Measurements from ENCODE around the gene ZNRF1. TPM values are rescaled to one million over a fixed set of nuclear protein-coding genes. Genes with fewer than 3 reads are reported as not detected.

The ZNRF1 gene
- total and polyA plus RNA-seq, 2 of the 8 experiments (the other 6 are each of a cell fraction or from before 2014, with no cell fraction given) = 33.5 to 52.9 TPM

GRCh38 chr16:75147968-75148310 lies 149.1 kb downstream of the ZNRF1 start:
- Histone ChIP-seq H3K14ac (ENCODE audit: insufficient read length) (no peak overlapping the region), H4K5ac (ENCODE audit: insufficient read length, low read depth, low read length) (no peak overlapping the region), H4K8ac (ENCODE audit: extremely low read depth, insufficient read depth, low read length) (no peak overlapping the region), H3K79me2 (ENCODE audit: control insufficient read depth in 1 of 2, insufficient read depth in 2 of 2, low read length in 2 of 2) (peaks cover 6 to 41% of the 10 kb centered on the region in 2 experiments), H2BK5ac (ENCODE audit: low read depth, low read length) (no peak overlapping the region), H3K4me2 (ENCODE audit: insufficient read depth in 1 of 2, low read depth in 2 of 2, low read length in 2 of 2) (peak overlapping the region; percentile 85 to 86; a peak in 1 of 4 replicates), H3K23ac (ENCODE audit: insufficient read length) (no peak overlapping the region), H3K4me3 (ENCODE audit: extremely low read depth in 1 of 4, insufficient read depth in 2 of 4, low read depth in 3 of 4, low read length in 4 of 4) (peak overlapping the region in 2 of 4 experiments; percentile 78 to 90; a peak in 4 of 8 replicates), H3K56ac (replicated peaks; ENCODE audit: insufficient read length, low read depth, low read length) (no peak overlapping the region), H3K4ac (replicated peaks; ENCODE audit: insufficient read length, low read depth, low read length) (no peak overlapping the region), H2BK120ac (replicated peaks; ENCODE audit: low read depth, low read length) (no peak overlapping the region), H3K9ac (replicated peaks in 1 of 4; ENCODE audit: extremely low read depth in 1 of 4, low read depth in 3 of 4, low read length in 3 of 4) (no peak overlapping the region), H2BK12ac (ENCODE audit: low read depth, low read length) (no peak overlapping the region), H4K91ac (replicated peaks; ENCODE audit: insufficient read length, low read length) (no peak overlapping the region), H3K79me1 (ENCODE audit: low read depth, low read length) (peaks cover 4% of the 10 kb centered on the region; the same call in 1 of the 2 replicates), H3K18ac (ENCODE audit: extremely low read depth, low read length) (no peak overlapping the region), H2AK5ac (ENCODE audit: low read depth, low read length) (no peak overlapping the region), H2BK15ac (ENCODE audit: low read length) (no peak overlapping the region), H3K23me2 (ENCODE audit: low read depth, low read length) (peaks cover 2% of the 10 kb centered on the region), H3K27ac (ENCODE audit: low read depth, low read length) (no peak overlapping the region), H2BK20ac (ENCODE audit: low read length) (no peak overlapping the region), H3K36me3 (ENCODE audit: control insufficient read depth in 2 of 4, insufficient read depth in 4 of 4, low read length in 3 of 4) (peaks cover 3 to 8% (median 4%) of the 10 kb centered on the region in 4 experiments; a peak in 6 of 8 replicates), H2AFZ (ENCODE audit: low read length) (no peak overlapping the region), H4K20me1 (replicated peaks in 1 of 2; ENCODE audit: control insufficient read depth in 1 of 2, insufficient read depth in 2 of 2, low read length in 2 of 2) (no peaks in the 10 kb centered on the region), H3K4me1 (replicated peaks in 1 of 4; ENCODE audit: control insufficient read depth in 3 of 4, insufficient read depth in 4 of 4, low read length in 3 of 4) (no peaks in the 10 kb centered on the region; a peak in 1 of 7 replicates), H3K27me3 (replicated peaks in 1 of 4; ENCODE audit: control insufficient read depth in 3 of 4, extremely low read depth in 1 of 4, insufficient read depth in 3 of 4, low read length in 3 of 4) (no peaks in the 10 kb centered on the region), H3K9me3 (ENCODE audit: insufficient read depth in 2 of 2, low read depth in 1 of 2, low read length in 1 of 2) (peaks cover 2 to 8% of the 10 kb centered on the region in 2 experiments; a peak in 1 of 4 replicates)
- POLR2A ChIA-PET (ENCODE audit: partially characterized antibody) = interaction anchor here (0.5 kb wide), 1 partner anchor 25 kb away, joined by 4 read pairs; no protein-coding TSS in a partner anchor
- DNase-seq (ENCODE audit: low read depth in 1 of 2, low spot score in 2 of 2) (no peak), FAIRE-seq (no peak)
- WGBS, 2 experiments (ENCODE audit: extremely low coverage in 1 of 2, insufficient coverage in 1 of 2, insufficient read length in 1 of 2, insufficient replicate concordance in 2 of 2, low coverage in 1 of 2, low lambda C conversion rate in 2 of 2, missing lambda C conversion rate in 1 of 2) = 69% methylated on average over 3 of the region's 3 CpGs; no CpG with 5 or more reads in 1 of the 2 experiments
- CTCF ChIA-PET (ENCODE audit: partially characterized antibody) = no interaction called here
- TF ChIP-seq SAP30 (IDR thresholded peaks at IDR 0.05; ENCODE audit: insufficient read depth, insufficient replicate concordance, low read length) = no peak

Data from H1 (cell line).